PC-9 (cell line): ENCODE data around the gene SPAM1. TPM values are rescaled to one million over a fixed set of nuclear protein-coding genes. Genes with fewer than 3 reads are reported as not detected.
"Not testable (repeated sequence)": the region's sequence is repeated elsewhere in the genome, so short reads cannot be mapped to it uniquely, and the experiment has no call there.

ENCODE experiments used
- BruUV-seq: library from RNA; stranded (reverse); fragments of 400-500 nt; replicated peaks from 2 replicates; lab custom pipeline; 2021; lab: Mats Ljungman, UMichigan
- CTCF ChIA-PET: fragments of 300-600 bp; sonication (Branson Sonifier 250); formaldehyde crosslinking; loops from one replicate; lab custom pipeline; 2022; ENCODE audit warnings: antibody characterized with exemption; lab: Charles Lee
- POLR2A ChIA-PET: fragments of 300-600 bp; sonication (Branson Sonifier 250); formaldehyde crosslinking; loops from one replicate; lab custom pipeline; 2022; ENCODE audit warnings: antibody characterized with exemption; ENCODE audit not compliant: unreplicated experiment; lab: Charles Lee
- DNase-seq, 2 experiments: peaks; one replicate each; pipeline versions ENCODE4 v3.0.0 to v3.0.0-alpha.2; 2015 to 2022; ENCODE audit warnings: mixed read lengths in 1 of 2
- H2AFZ ChIP-seq: fragments of 200-600 bp; sonication (generic); 2 replicates; pipeline ENCODE4 v1.8.1; 2017; ENCODE audit warnings: antibody characterized with exemption
- H3F3A ChIP-seq: fragments of 200-600 bp; sonication (generic); 2 replicates; pipeline ENCODE4 v1.8.1; 2017; ENCODE audit warnings: antibody characterized with exemption, mild to moderate bottlenecking, low read depth; ENCODE audit not compliant: insufficient read depth
- H3K27ac ChIP-seq: fragments of 200-600 bp; sonication (generic); 2 replicates; pipeline ENCODE4 v1.6.1; 2016; ENCODE audit warnings: mixed run types
- H3K27me3 ChIP-seq: fragments of 200-600 bp; sonication (generic); 2 replicates; pipeline ENCODE4 v1.6.1; 2016; ENCODE audit warnings: low read depth, mixed run types; ENCODE audit not compliant: insufficient read depth
- H3K36me3 ChIP-seq: fragments of 200-600 bp; sonication (generic); 2 replicates; pipeline ENCODE4 v1.6.1; 2016; ENCODE audit warnings: low read depth, mixed run types
- H3K4me1 ChIP-seq: fragments of 200-600 bp; sonication (generic); replicated peaks from 2 replicates; pipeline ENCODE4 v1.6.1; 2016; ENCODE audit warnings: mixed run types; ENCODE audit not compliant: insufficient read depth
- H3K4me2 ChIP-seq: fragments of 200-600 bp; sonication (generic); 2 replicates; pipeline ENCODE4 v1.6.1; 2017; ENCODE audit warnings: mixed run types
- H3K4me3 ChIP-seq: fragments of 200-600 bp; sonication (generic); 2 replicates; pipeline ENCODE4 v1.6.1; 2016; ENCODE audit warnings: mixed run types
- H3K79me2 ChIP-seq: fragments of 200-600 bp; sonication (generic); 2 replicates; pipeline ENCODE4 v1.6.1; 2017; ENCODE audit warnings: low read depth, mixed run types
- H3K9me2 ChIP-seq: fragments of 200-600 bp; sonication (generic); 2 replicates; pipeline ENCODE4 v1.8.1; 2017; ENCODE audit warnings: mild to moderate bottlenecking; ENCODE audit not compliant: insufficient read depth
- H3K9me3 ChIP-seq: fragments of 200-600 bp; sonication (generic); 2 replicates; pipeline ENCODE4 v1.8.1; 2016; ENCODE audit warnings: low read depth; ENCODE audit not compliant: insufficient read depth
- H4K20me1 ChIP-seq: fragments of 200-600 bp; sonication (generic); 2 replicates; pipeline ENCODE4 v1.8.1; 2017; ENCODE audit not compliant: insufficient read depth
- EZH2 ChIP-seq: fragments of 200-600 bp; sonication (generic); IDR thresholded peaks from 2 replicates; pipeline ENCODE4 v1.8.0; 2017; ENCODE audit warnings: antibody characterized with exemption, low read depth
- intact Hi-C: fragments of 100-400 bp; cut with micrococcal nuclease; formaldehyde crosslinking; loops from one replicate; pipeline ENCODE4 v1.10.0; 2022; ENCODE audit not compliant: unreplicated experiment
- total RNA-seq: library from RNA; stranded (reverse); gene quantifications from 2 replicates; pipeline ENCODE4 v1.2.3, GENCODE V29; 2021
- TF ChIP-seq, protein P1 (sequence below): fragments of 200-600 bp; sonication (generic); conservative IDR thresholded peaks from 2 replicates; pipeline ENCODE4 v1.6.1; 2017; ENCODE audit warnings: mixed run types, antibody characterized with exemption, mild to moderate bottlenecking, moderate library complexity

SPAM1 gene
- total RNA-seq, 1 experiment from 2014 or later: not detected

DNA sequence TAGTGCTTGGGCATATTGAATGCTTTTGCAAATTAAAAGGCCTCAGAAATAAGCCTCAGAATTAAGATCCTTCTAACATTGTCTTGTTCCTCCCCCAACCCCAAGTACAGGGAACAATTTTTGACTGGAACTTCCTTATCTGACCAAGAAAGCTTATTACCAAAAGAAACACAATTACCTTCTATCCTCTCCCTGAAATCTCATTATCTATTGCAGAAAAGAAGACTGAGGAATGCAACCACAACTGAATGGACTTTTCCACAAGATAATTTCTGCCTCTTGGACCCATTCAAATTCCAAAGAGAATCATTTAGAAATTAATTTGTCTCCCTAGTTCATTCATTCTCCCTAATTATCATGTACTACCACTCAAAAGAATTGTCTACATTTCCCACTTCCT is 36.8 kb upstream of the SPAM1 start:
- H3K4me1 ChIP-seq: no peaks in the 10 kb centered on the region
- no peaks in the 10 kb centered on the region for H3K9me2 ChIP-seq
- no peak overlapping the region for H3K4me3 ChIP-seq
- no peaks in the 10 kb centered on the region for H3K79me2 ChIP-seq
- TF ChIP-seq, protein P1, sequence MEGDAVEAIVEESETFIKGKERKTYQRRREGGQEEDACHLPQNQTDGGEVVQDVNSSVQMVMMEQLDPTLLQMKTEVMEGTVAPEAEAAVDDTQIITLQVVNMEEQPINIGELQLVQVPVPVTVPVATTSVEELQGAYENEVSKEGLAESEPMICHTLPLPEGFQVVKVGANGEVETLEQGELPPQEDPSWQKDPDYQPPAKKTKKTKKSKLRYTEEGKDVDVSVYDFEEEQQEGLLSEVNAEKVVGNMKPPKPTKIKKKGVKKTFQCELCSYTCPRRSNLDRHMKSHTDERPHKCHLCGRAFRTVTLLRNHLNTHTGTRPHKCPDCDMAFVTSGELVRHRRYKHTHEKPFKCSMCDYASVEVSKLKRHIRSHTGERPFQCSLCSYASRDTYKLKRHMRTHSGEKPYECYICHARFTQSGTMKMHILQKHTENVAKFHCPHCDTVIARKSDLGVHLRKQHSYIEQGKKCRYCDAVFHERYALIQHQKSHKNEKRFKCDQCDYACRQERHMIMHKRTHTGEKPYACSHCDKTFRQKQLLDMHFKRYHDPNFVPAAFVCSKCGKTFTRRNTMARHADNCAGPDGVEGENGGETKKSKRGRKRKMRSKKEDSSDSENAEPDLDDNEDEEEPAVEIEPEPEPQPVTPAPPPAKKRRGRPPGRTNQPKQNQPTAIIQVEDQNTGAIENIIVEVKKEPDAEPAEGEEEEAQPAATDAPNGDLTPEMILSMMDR: no peak
- TF ChIP-seq EZH2: no peak
- ChIA-PET POLR2A (no interaction called here), CTCF (no interaction called here)
- DNase-seq: no peak
- no peaks in the 10 kb centered on the region; the same call in 1 of the 2 replicates for H3K9me3 ChIP-seq
- H3K36me3 ChIP-seq: no peaks in the 10 kb centered on the region
- intact Hi-C loops: no loop called here
- H4K20me1 ChIP-seq: no peaks in the 10 kb centered on the region
- no peaks in the 10 kb centered on the region for H3K27me3 ChIP-seq
- no peak overlapping the region for H3K4me2 ChIP-seq
- no peak overlapping the region for H3K27ac ChIP-seq
- H2AFZ ChIP-seq: no peak overlapping the region
- BruUV-seq: no TSS peak
- H3F3A ChIP-seq: no peaks in the 10 kb centered on the region

DNA sequence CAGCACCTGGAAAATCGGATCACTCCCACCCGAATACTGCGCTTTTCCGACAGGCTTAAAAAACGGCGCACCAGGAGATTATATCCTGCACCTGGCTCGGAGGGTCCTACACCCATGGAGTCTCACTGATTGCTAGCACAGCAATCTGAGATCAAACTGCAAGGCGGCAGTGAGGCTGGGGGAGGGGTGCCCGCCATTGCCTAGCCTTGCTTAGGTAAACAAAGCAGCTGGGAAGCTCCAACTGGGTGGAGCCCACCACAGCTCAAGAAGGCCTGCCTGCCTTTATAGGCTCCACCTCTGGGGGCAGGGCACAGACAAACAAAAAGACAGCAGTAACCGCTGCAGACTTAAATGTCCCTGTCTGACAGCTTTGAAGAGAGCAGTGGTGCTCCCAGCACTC is 30.3 kb upstream of the SPAM1 start:
- H3K27me3 ChIP-seq, H3K9me3 ChIP-seq, H3K4me2 ChIP-seq, BruUV-seq, DNase-seq, H3K36me3 ChIP-seq, H3K4me1 ChIP-seq, H3F3A ChIP-seq, H3K9me2 ChIP-seq, POLR2A ChIA-PET, H4K20me1 ChIP-seq, H2AFZ ChIP-seq, CTCF ChIA-PET, intact Hi-C loops, H3K27ac ChIP-seq, H3K79me2 ChIP-seq, H3K4me3 ChIP-seq: not testable (repeated sequence)

DNA sequence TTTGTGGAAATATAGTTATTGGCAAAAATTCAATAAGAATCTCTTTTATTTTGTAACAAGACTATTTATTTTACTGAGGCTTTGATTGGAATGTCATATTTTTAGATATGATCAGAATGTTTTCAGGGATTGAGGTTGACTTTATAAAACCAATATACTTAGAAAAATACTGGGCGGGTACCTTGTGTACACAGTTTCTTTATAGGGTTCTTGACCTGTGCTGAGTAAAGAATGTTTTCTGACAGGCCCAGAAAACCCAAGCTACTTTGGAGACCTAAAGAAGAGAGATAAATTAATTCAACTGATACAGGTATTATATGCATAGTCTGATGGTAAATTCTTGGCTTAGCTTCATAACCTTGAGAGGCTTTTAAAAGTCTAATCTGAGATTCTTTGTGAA is 23.9 kb upstream of the SPAM1 start:
- intact Hi-C loops: no loop called here
- Histone ChIP-seq H3K27ac (no peak overlapping the region), H2AFZ (no peak overlapping the region), H3K27me3 (no peaks in the 10 kb centered on the region), H3K9me2 (no peaks in the 10 kb centered on the region), H3K79me2 (no peaks in the 10 kb centered on the region), H4K20me1 (no peaks in the 10 kb centered on the region), H3K36me3 (no peaks in the 10 kb centered on the region), H3K4me3 (no peak overlapping the region), H3K9me3 (no peaks in the 10 kb centered on the region), H3K4me1 (no peaks in the 10 kb centered on the region), H3F3A (no peaks in the 10 kb centered on the region), H3K4me2 (no peak overlapping the region)
- ChIA-PET POLR2A (no interaction called here), CTCF (no interaction called here)
- no peak for TF ChIP-seq EZH2
- BruUV-seq: no TSS peak
- no peak for DNase-seq

DNA sequence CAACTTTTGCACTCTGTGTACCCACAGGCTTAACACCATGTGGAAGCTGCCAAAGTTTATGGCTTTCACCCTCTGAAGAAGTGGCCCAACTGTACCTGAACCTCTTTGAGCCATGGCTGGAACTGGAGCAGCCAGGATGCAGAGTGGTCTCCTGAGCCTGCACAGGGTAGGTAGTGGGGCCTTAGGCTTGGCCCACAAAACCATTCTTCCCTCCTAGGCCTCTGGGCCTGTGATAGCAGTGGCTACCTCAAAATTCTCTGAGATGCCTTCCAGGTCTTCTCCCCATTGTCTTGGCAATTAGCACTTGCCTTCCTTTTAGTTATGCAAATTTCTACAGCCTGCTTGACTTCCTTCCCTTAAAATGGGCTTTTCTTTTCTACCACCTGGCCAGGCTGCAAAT is 19.3 kb upstream of the SPAM1 start:
- CTCF ChIA-PET: no interaction called here
- Histone ChIP-seq H3K27me3 (no peaks in the 10 kb centered on the region), H3K36me3 (no peaks in the 10 kb centered on the region), H4K20me1 (no peaks in the 10 kb centered on the region), H3K4me2 (no peak overlapping the region), H3K9me2 (no peaks in the 10 kb centered on the region), H3F3A (no peaks in the 10 kb centered on the region), H3K4me3 (no peak overlapping the region), H3K79me2 (no peaks in the 10 kb centered on the region), H3K9me3 (no peaks in the 10 kb centered on the region), H3K4me1 (no peaks in the 10 kb centered on the region), H2AFZ (no peak overlapping the region), H3K27ac (no peak overlapping the region)
- POLR2A ChIA-PET: no interaction called here
- intact Hi-C loops: no loop called here
- TF ChIP-seq EZH2: no peak
- TF ChIP-seq, protein P1: no peak
- no peak for DNase-seq
- BruUV-seq: no TSS peak
